ENCODE data around the gene FBXO7.

DNA sequence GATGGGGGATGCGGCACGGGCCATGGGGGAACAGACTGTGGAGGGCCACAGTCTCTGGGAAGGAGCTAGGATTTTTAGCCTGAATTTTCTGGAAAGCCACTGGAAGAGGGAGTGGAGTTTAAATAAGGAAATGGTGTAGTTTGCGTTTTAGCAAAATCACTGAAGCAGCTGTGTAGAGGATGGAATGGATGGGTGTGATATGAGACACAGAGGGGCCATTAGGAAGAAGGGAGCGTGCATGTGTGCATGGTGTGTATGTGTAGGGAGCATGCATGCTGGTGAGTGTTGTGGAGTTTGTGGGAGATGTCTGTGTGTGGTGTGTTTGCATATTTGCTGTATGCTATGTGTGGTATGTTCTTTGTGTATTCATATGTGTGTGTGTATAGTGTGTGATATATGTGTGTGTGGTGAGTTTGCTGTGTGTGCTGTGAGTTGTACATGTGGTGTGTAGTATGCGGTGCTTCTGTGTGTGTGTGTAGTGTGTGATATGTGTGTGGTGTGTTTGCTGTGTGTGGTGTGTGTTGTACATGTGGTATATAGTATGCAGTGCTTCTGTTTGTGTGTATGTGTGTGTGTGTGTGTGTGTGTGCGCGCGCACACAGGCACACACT, 67.6 kb downstream of the FBXO7 start:
- TF ChIP-seq, protein P1, sequence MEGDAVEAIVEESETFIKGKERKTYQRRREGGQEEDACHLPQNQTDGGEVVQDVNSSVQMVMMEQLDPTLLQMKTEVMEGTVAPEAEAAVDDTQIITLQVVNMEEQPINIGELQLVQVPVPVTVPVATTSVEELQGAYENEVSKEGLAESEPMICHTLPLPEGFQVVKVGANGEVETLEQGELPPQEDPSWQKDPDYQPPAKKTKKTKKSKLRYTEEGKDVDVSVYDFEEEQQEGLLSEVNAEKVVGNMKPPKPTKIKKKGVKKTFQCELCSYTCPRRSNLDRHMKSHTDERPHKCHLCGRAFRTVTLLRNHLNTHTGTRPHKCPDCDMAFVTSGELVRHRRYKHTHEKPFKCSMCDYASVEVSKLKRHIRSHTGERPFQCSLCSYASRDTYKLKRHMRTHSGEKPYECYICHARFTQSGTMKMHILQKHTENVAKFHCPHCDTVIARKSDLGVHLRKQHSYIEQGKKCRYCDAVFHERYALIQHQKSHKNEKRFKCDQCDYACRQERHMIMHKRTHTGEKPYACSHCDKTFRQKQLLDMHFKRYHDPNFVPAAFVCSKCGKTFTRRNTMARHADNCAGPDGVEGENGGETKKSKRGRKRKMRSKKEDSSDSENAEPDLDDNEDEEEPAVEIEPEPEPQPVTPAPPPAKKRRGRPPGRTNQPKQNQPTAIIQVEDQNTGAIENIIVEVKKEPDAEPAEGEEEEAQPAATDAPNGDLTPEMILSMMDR (IDR thresholded peaks at IDR 0.05) = no peak
- TF ChIP-seq POLR2A (IDR thresholded peaks at IDR 0.05) (no peak), EP300 (IDR thresholded peaks at IDR 0.05) (no peak), POLR2AphosphoS5 (IDR thresholded peaks at IDR 0.05) (no peak)

All from gastroesophageal sphincter (tissue), 3 donors.